IPS DF 6.9 (cell line): Measurements from ENCODE around the gene MAEA.

Source experiments
- DNase-seq: peaks from one replicate; pipeline ENCODE4 v3.0.0-alpha.2; 2013; ENCODE audit warnings: low read depth, low spot score
- H3K27ac ChIP-seq: one replicate; pipeline ENCODE4 v1.5.1; 2013; ENCODE audit warnings: low read length, control low read depth
- H3K27me3 ChIP-seq: 2 replicates; pipeline ENCODE4 v1.6.1; 2013; ENCODE audit warnings: mild to moderate bottlenecking, low read length; ENCODE audit not compliant: control insufficient read depth, insufficient read depth
- H3K36me3 ChIP-seq: 2 replicates; pipeline ENCODE4 v1.6.1; 2013; ENCODE audit warnings: low read length; ENCODE audit not compliant: control insufficient read depth, insufficient read depth
- H3K4me1 ChIP-seq: 2 replicates; pipeline ENCODE4 v1.6.1; 2013; ENCODE audit warnings: low read length; ENCODE audit not compliant: control insufficient read depth, insufficient read depth
- H3K4me3 ChIP-seq: 2 replicates; pipeline ENCODE4 v1.5.1; 2013; ENCODE audit warnings: mild to moderate bottlenecking, low read length
- H3K9me3 ChIP-seq: 2 replicates; pipeline ENCODE4 v1.6.1; 2013; ENCODE audit warnings: low read length, inconsistent platforms; ENCODE audit not compliant: control insufficient read depth, insufficient read depth
- WGBS: extraction: QIAGEN DNeasy Blood & Tissue Kit; methylation state at CpG from one replicate; pipeline ENCODE4 v1.1.7; 2013; ENCODE audit warnings: mixed read lengths, missing lambda C conversion rate; ENCODE audit not compliant: insufficient read length, insufficient coverage; 5-methylcytosine and 5-hydroxymethylcytosine counted together

Gene MAEA

GRCh38 chr4:1312821-1313640 is 23.3 kb downstream of the MAEA start:
- Histone ChIP-seq H3K27me3 (no peaks in the 10 kb centered on the region), H3K9me3 (no peaks in the 10 kb centered on the region), H3K36me3 (peaks cover 37% of the 10 kb centered on the region), H3K4me3 (no peak overlapping the region), H3K27ac (no peak overlapping the region), H3K4me1 (peaks cover 3% of the 10 kb centered on the region; the same call in 1 of the 2 replicates)
- no CpG with 5 or more reads among the region's 20 CpGs for WGBS
- DNase-seq = no peak

- Histone ChIP-seq H3K9me3 (no peaks in the 10 kb centered on the region), H3K27ac (no peak overlapping the region), H3K4me3 (no peak overlapping the region), H3K36me3 (peaks cover 40% of the 10 kb centered on the region), H3K4me1 (no peaks in the 10 kb centered on the region), H3K27me3 (no peaks in the 10 kb centered on the region)
- DNase-seq = no peak
- WGBS = no CpG with 5 or more reads among the region's 28 CpGs
Measured at GRCh38 chr4:1315306-1315705, 25.6 kb downstream of the MAEA start.

- Histone ChIP-seq H3K27ac (no peak overlapping the region), H3K9me3 (no peaks in the 10 kb centered on the region), H3K36me3 (peaks cover 40% of the 10 kb centered on the region), H3K4me1 (no peaks in the 10 kb centered on the region), H3K4me3 (no peak overlapping the region), H3K27me3 (no peaks in the 10 kb centered on the region)
- WGBS = no CpG with 5 or more reads among the region's 27 CpGs
- no peak for DNase-seq
Measured at GRCh38 chr4:1315836-1316536, 26.3 kb downstream of the MAEA start.

- Histone ChIP-seq H3K27ac (no peak overlapping the region), H3K9me3 (no peaks in the 10 kb centered on the region), H3K4me3 (no peak overlapping the region), H3K36me3 (peaks cover 40% of the 10 kb centered on the region), H3K4me1 (no peaks in the 10 kb centered on the region), H3K27me3 (no peaks in the 10 kb centered on the region)
- no CpG with 5 or more reads among the region's 16 CpGs for WGBS
- DNase-seq = no peak
Measured at GRCh38 chr4:1316537-1317168, 27.0 kb downstream of the MAEA start.

- DNase-seq = no peak
- Histone ChIP-seq H3K36me3 (peaks cover 37% of the 10 kb centered on the region), H3K27me3 (no peaks in the 10 kb centered on the region), H3K27ac (no peak overlapping the region), H3K4me3 (no peak overlapping the region), H3K9me3 (no peaks in the 10 kb centered on the region), H3K4me1 (no peaks in the 10 kb centered on the region)
- no CpG with 5 or more reads among the region's 29 CpGs for WGBS
Measured at GRCh38 chr4:1317177-1318045, 27.7 kb downstream of the MAEA start.

GRCh38 chr4:1318046-1318375 is 28.3 kb downstream of the MAEA start:
- no peak for DNase-seq
- Histone ChIP-seq H3K9me3 (no peaks in the 10 kb centered on the region), H3K4me3 (no peak overlapping the region), H3K27me3 (no peaks in the 10 kb centered on the region), H3K4me1 (no peaks in the 10 kb centered on the region), H3K27ac (no peak overlapping the region), H3K36me3 (peaks cover 32% of the 10 kb centered on the region)
- WGBS = no CpG with 5 or more reads among the region's 13 CpGs

GRCh38 chr4:1318488-1319213 is 29.0 kb downstream of the MAEA start:
- peaks cover 25% of the 10 kb centered on the region for H3K36me3 ChIP-seq
- no peak overlapping the region for H3K27ac ChIP-seq
- no peaks in the 10 kb centered on the region for H3K9me3 ChIP-seq
- no CpG with 5 or more reads among the region's 18 CpGs for WGBS
- H3K4me3 ChIP-seq = no peak overlapping the region
- no peak for DNase-seq
- no peaks in the 10 kb centered on the region for H3K27me3 ChIP-seq
- H3K4me1 ChIP-seq = no peaks in the 10 kb centered on the region

GRCh38 chr4:1321486-1321885 is 31.8 kb downstream of the MAEA start:
- Histone ChIP-seq H3K9me3 (no peaks in the 10 kb centered on the region), H3K36me3 (peaks cover 20% of the 10 kb centered on the region)

GRCh38 chr4:1321946-1322650 is 32.4 kb downstream of the MAEA start:
- WGBS = no CpG with 5 or more reads among the region's 18 CpGs
- Histone ChIP-seq H3K9me3 (no peaks in the 10 kb centered on the region), H3K4me1 (no peaks in the 10 kb centered on the region; the same call in 1 of the 2 replicates), H3K27ac (no peak overlapping the region), H3K4me3 (no peak overlapping the region), H3K27me3 (no peaks in the 10 kb centered on the region), H3K36me3 (peaks cover 22% of the 10 kb centered on the region)
- DNase-seq = no peak

More at GRCh38 chr4:1321486-1321885, 31.8 kb downstream of the MAEA start:
- no CpG with 5 or more reads among the region's 13 CpGs for WGBS
- H3K27ac ChIP-seq = no peak overlapping the region
- no peaks in the 10 kb centered on the region for H3K27me3 ChIP-seq
- H3K4me3 ChIP-seq = no peak overlapping the region
- DNase-seq = no peak
- H3K4me1 ChIP-seq = no peaks in the 10 kb centered on the region
